Activated CD4-positive, alpha-beta T cell treated with anti-CD3 and anti-CD28 coated beads for 1 hour (primary cell): Measurements from ENCODE around the gene ZNF599.
A peak's percentile ranks its signal among the peaks of the same experiment; 100 is the strongest.
"Not testable (repeated sequence)": the region's sequence is repeated elsewhere in the genome, so short reads cannot be mapped to it uniquely, and the experiment has no call there.

ENCODE experiments used
- DNase-seq: peaks from one replicate; pipeline ENCODE4 v3.0.0-alpha.2; 2020

Gene ZNF599

DNA sequence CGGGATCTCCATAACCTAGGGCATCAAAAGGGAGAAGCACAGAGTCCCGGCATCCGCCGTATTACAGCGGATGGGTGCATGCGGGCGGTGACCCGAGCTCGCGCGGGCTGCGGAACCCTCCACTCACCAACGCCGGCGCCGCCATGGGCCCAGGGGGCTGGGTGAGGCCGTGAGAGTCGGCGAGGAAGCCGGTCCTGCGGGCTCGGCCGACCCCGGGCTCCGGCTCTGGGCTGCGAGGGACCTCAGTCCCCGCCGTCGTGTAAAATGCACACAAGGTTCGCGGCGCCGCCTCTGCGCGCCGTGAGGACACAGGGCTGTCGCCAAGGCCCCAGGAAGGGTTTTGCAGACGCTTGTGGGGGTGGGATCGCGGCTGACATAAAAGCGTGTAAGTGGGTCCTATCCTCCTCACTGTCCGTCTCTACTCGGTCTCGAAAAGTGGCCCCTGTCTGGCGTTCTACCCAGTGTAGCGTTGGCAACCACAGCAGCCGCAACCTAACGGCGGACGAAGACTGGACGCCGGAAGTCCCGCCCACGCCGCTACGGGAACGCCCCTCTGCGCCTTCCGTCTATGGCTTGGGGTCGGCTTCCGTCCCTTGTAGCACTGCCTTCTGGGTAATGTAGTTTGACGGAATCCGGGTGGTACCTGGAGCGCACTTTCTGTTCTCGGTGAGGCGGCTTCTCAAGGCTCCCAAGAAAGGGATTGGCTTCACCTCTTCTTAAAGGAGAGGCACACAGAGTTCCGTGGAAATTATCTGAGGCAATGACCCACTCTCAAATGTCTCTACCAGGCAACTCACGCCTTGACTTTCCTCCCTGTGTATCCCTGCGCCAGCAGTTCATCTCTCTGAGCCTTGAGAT, at the start of gene ZNF599:
ZNF599 (minus strand) TSS at position 519 of the 858 bp plus-strand sequence; CDS start at position 145, 374 bp downstream.
- peak; percentile 80 for DNase-seq

- DNase-seq, result no peak
Measured at GRCh38 chr19:34818270-34818669, 45.3 kb upstream of the ZNF599 start.

DNA sequence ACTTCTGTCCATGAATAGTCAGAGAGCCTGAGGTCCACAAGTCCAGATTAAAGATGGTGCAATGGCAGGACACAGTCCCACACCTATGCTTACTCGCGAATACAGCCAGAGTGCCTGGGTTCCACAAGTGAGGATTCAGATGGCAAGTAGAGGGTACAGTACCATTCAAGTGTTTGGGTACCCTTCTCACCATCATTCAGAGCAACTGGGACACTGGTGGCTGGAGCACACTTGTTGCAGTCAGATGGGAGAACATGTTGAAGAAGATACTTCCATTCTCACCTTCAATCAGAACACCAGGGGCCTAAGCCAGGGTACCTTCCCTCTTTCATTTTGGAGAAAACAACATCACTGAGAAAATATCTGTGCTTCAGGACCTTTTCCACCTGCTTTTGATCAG, 43.7 kb upstream of the ZNF599 start:
- DNase-seq, result no peak

DNA sequence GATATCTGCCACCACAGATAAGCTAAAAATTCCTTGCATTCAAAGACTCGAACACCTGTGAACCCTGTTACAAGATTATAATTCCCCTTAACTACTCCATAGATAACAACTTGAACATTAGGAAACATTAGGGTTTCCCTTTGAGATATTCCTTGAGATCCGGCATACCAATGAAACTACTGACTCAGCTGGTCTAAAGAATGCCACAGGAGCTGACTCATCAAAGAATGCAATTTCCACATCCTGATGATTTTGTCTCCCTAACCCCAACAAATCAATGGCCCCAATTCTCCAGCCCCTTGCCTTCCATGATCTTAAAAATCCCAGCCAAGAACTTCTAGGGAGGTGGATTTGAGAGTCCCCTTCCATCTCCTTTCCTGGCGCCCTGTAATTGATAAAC, 35.6 kb upstream of the ZNF599 start:
- DNase-seq, result no peak

DNA sequence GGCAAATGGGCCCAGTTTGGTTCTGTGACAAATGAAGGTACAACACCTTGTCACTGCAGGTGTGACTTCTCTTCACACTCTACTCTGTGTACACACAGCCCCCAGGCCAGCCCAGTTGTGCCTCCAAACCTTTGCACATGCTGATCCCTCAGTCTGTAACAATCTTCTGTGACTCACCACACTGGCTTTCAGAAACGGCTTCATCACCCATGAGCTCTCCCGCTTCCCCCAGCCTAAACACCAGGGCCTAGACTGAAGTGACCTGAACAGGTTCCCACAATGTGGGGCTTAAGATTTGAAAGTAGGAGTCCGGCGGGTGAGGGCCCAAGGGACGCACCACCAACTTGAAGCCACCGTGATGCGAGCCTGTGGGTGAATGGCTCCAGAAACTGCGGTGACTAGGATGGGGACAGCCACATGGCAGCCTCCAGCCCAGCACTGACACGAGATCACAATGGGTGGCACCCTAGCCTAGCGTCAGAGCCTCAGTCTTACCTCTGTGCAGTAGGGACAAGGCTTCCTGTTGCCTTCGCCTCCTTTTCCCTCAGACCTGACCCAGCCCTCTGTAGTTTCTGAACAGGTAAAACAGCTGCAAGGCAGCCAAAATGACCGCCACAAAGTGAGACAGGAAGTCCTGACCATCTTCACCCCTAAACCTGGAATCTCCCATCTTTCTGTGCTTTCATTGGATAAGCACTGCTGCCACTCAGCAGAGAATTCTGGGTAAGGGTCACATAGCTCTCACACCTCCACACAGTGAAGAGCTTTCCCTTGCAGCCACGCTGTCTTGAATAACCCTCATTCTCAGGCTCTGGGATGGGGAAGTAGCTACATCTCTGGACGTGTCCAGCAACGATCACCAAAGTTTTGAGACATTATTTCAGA, 34.2 kb upstream of the ZNF599 start:
- no peak for DNase-seq

DNA sequence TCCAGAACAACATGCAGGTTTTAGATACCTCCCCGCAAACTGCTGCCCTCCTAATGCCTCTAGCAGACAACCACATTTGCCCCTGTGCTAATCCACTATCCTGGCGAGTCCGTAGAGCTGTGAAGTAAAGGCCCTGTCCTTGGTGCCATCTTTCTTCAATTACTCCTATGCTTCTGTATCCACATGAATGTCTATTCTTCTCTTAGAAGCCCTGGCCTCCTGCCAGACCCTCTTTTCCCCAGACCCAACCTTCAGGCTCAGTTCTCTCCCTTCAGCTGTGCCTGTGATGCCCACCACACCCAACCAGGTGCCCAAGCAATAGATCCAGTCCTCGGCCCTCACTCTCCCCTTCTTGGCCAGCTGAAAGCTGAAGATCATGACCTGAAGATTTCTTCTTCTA, 31.1 kb upstream of the ZNF599 start:
- no peak for DNase-seq

DNA sequence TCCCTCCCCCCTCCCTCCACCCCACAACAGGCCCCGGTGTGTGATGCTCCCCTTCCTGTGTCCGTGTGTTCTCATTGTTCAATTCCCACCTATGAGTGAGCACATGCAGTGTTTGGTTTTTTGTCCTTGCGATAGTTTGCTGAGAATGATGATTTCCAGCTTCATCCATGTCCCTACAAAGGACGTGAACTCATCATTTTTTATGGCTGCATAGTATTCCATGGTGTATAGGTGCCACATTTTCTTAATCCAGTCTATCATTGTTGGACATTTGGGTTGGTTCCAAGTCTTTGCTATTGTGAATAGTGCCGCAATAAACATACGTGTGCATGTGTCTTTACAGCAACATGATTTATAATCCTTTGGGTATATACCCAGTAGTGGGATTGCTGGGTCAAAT, 23.9 kb upstream of the ZNF599 start:
- not testable (repeated sequence) for DNase-seq

GRCh38 chr19:34794066-34794960, 21.3 kb upstream of the ZNF599 start:
- DNase-seq, result no peak

DNA sequence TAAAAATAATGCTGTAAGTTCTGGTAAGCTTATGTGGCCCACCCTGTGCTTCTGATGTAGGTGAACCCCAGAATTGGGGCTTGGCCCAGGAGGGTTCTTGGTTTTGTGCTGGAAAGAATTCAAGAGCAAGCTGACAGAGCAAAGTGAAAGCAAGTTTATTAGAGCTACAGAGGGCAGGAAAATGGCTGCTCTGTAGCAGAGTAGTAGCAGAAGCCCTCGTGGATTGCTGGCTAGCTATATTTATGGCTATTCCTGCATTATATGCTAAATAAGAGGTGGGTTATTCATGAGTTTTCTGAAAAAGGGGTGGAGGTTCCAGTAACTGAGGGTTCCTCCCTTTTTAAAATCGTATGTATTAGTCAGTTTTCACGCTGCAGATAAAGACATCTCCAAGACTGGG, 20.6 kb upstream of the ZNF599 start:
- DNase-seq, result no peak

DNA sequence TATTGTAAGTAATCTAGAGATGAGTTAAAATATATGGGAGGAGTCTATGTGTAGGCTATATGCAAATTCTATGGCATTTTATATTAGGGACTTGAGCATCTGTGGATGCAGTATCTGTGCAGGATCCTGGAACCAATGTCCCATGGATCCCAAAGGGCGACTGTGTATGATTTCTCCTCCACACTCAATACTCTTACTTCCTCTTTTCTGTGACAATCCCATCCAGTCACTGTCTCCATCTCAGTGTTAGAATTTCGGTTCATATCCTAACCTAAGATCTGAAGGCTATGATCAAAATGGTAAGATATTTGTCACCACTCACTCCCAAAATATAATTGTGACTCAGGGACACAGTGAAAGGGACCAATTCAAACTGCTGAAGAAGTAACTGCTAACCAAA, 15.1 kb upstream of the ZNF599 start:
- no peak for DNase-seq

DNA sequence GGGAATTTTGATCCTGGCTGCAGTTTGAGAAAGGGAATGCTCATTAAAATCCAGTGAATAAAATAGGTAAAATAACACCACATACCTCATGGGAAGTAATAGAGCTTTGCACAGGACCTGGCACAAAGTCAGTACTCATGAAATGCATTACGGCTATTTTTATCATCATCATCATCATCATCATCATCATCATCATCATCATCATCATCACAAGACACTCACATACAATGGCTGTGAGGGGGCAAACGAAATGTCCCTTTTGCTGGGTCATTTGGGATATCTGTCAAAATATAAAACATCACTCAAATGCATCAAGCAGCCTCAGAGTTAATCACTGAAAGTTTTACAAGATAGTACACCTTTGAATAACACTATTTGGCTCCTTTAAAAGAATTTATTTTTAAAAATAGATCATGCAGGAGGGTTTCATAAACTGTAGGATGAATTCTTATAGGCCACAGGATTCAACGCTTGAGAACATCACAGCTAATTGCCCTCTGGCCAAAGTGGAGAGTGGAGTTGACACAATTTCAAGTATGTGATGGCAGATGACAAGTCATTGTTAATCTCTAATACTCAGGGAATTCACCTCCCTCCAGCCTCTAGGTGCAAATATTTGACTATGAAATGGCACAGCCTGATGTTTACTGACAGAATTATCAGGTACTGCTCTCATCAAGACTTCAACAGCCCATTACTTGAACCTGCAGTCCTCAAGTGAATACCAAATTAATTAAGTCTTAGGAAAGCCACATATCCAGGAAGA, 14.2 kb upstream of the ZNF599 start:
- DNase-seq, result no peak

DNA sequence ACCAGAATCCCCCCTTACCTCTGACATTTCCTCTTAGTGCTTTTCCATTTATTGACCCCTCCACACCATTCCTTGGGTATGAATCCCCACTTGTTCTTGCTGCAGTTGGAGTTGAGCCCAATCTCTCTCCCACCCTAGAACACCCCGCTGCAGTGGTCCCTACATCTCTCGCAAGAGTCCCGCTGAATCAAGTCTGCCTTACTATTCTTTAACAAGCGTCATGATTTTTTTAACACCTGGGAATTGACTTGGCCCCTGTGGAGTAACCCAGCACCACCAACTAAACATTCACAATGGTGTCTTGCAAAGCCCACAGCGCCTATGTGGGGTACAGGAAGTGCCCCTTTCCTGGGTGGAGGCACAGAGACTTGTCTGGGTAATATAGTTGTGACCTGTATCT, 13.2 kb upstream of the ZNF599 start:
- no peak for DNase-seq

GRCh38 chr19:34779652-34780051, 6.6 kb upstream of the ZNF599 start:
- no peak for DNase-seq

DNA sequence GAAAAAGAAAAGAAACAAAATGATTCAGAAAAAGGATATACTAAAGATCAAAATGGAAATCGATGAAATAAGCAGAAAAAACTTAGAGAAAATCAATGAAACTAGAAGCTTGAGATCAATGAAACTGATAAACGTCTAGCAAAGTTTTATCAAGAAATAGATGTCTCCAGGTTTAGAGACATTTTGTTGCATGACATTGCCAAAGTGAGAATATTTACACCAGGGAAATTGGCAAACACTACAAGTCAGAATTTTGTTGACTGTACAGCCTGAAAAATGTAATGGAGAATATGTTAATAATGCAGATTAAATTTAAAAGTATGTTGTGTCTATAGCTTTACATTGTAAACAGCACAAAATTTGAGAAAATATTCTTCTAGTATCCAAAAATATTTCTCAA, 5.3 kb upstream of the ZNF599 start:
- DNase-seq, result no peak

GRCh38 chr19:34774857-34775256, 1.8 kb upstream of the ZNF599 start:
- DNase-seq, result no peak

- no peak for DNase-seq
Measured at GRCh38 chr19:34773555-34773864, 495 bp upstream of the ZNF599 start.

GRCh38 chr19:34767951-34768350, 5.1 kb downstream of the ZNF599 start:
- no peak for DNase-seq

GRCh38 chr19:34766386-34766785, 6.6 kb downstream of the ZNF599 start:
- DNase-seq, result no peak

- no peak for DNase-seq
Measured at GRCh38 chr19:34759218-34759917, 13.6 kb downstream of the ZNF599 start.

- no peak for DNase-seq
Measured at GRCh38 chr19:34757441-34757840, 15.6 kb downstream of the ZNF599 start.

GRCh38 chr19:34744896-34745690, 27.9 kb downstream of the ZNF599 start:
- no peak for DNase-seq
